K562 (cell line): ENCODE measurements around the gene PIGQ. TPM values are rescaled to one million over a fixed set of nuclear protein-coding genes. Genes with fewer than 3 reads are reported as not detected.

Experiments used
- ARHGAP35 ChIP-seq: fragments of 450-650 bp; IDR thresholded peaks from 2 replicates; pipeline ENCODE4 v1.6.1; 2018; ENCODE audit not compliant: partially characterized antibody
- CBX8 ChIP-seq: fragments of 200-600 bp; sonication (generic); IDR thresholded peaks from 2 replicates; pipeline ENCODE4 v1.6.1; 2012; ENCODE audit warnings: borderline replicate concordance, mixed run types, low read depth, mild to moderate bottlenecking, moderate library complexity, mixed read lengths, low read length, control low read depth, inconsistent platforms; ENCODE audit not compliant: poor library complexity, severe bottlenecking; ENCODE audit errors: extremely low read depth
- CEBPB ChIP-seq: fragments of 450-650 bp; IDR thresholded peaks from 2 replicates; pipeline ENCODE4 v1.6.1; 2016; ENCODE audit warnings: missing genetic modification characterization, missing compliant biosample characterization
- CEBPZ ChIP-seq: fragments of 150-350 bp; IDR thresholded peaks from 2 replicates; pipeline ENCODE4 v1.6.1; 2014; ENCODE audit warnings: low read depth, mild to moderate bottlenecking, low read length, borderline replicate concordance
- FOXJ3 ChIP-seq: sonication (generic); formaldehyde crosslinking; IDR thresholded peaks from 2 replicates; pipeline ENCODE4 v1.4.0; 2020; ENCODE audit warnings: mild to moderate bottlenecking, missing genetic modification reagents
- FOXP1 ChIP-seq: sonication (generic); formaldehyde crosslinking; IDR thresholded peaks from 2 replicates; pipeline ENCODE4 v1.8.0; 2022; ENCODE audit warnings: mild to moderate bottlenecking, missing genetic modification reagents
- GABPB1 ChIP-seq: sonication (generic); formaldehyde crosslinking; IDR thresholded peaks from 2 replicates; pipeline ENCODE4 v1.8.0; 2022; ENCODE audit warnings: mild to moderate bottlenecking, missing genetic modification reagents
- JUND ChIP-seq, 2 experiments: IDR thresholded peaks; 2 replicates in 1 of 2; 3 replicates in 1 of 2; pipeline ENCODE4 v1.6.1; 2011; ENCODE audit warnings: borderline replicate concordance in 2 of 2, low read depth in 2 of 2, low read length in 2 of 2, improper control_type of control experiment in 1 of 2, missing biosample characterization in 1 of 2, missing genetic modification characterization in 1 of 2, missing genetic modification reagents in 1 of 2
- NR2C2 ChIP-seq, 2 experiments: fragments of 200-800 bp in 1 of 2; sonication (Bioruptor generic) in 1 of 2; sonication (generic) in 1 of 2; formaldehyde crosslinking in 1 of 2; IDR thresholded peaks; 2 replicates each; pipeline versions ENCODE4 v1.6.1 to v1.8.0; 2016 to 2022; ENCODE audit warnings: mild to moderate bottlenecking in 1 of 2, missing compliant biosample characterization in 1 of 2, missing genetic modification characterization in 1 of 2, missing genetic modification reagents in 1 of 2
- RB1 ChIP-seq: fragments of 450-650 bp; IDR thresholded peaks from 2 replicates; pipeline ENCODE4 v1.6.1; 2017; ENCODE audit warnings: low read depth, mild to moderate bottlenecking
- RNF2 ChIP-seq: sonication (generic); IDR thresholded peaks from 2 replicates; pipeline ENCODE4 v1.6.1; 2016
- SMARCA4 ChIP-seq: fragments of 450-650 bp; IDR thresholded peaks from 2 replicates; pipeline ENCODE4 v1.6.1; 2016
- ZEB2 ChIP-seq: fragments of 450-650 bp; IDR thresholded peaks from 2 replicates; pipeline ENCODE4 v1.6.1; 2016
- ZNF134 ChIP-seq: fragments of 250-450 bp; sonication (Bioruptor Pico); conservative IDR thresholded peaks from 2 replicates; pipeline ENCODE4 v1.4.0; 2020
- ZNF282 ChIP-seq: sonication (generic); formaldehyde crosslinking; IDR thresholded peaks from 2 replicates; pipeline ENCODE4 v1.8.1; 2023; ENCODE audit warnings: missing genetic modification reagents
- polyA plus RNA-seq, 8 experiments: library from polyadenylated mRNA; depleted of rRNA in 4 of 8; stranded (reverse) in 5 of 8; unstranded in 3 of 8; fragments of >200 nt; fragmentation: Nextera tagmentation in 2 of 8; fragmentation: Illumina TruSeq in 1 of 8; extraction: Ambion mirVana in 2 of 8; extraction: Trizol in 1 of 8; gene quantifications; 2 replicates each; pipeline versions ENCODE4 v1.2.1 to v1.2.3, GENCODE V29; 2011 to 2014; ENCODE audit warnings: inconsistent platforms in 1 of 8, missing spikeins in 1 of 8
- total RNA-seq, 7 experiments: library from RNA; depleted of rRNA in 6 of 7; stranded (reverse); fragments of >200 nt in 6 of 7; fragmentation: Illumina TruSeq in 2 of 7; extraction: Trizol in 2 of 7; gene quantifications; 2 replicates each; pipeline versions ENCODE4 v1.2.1 to v1.2.3, GENCODE V29; 2011 to 2021; ENCODE audit warnings: low replicate concordance in 1 of 7
- TF ChIP-seq, protein P1 (sequence below), 2 experiments: fragments of 150-350 bp in 1 of 2; IDR thresholded peaks; 2 replicates each; pipeline ENCODE4 v1.6.1; 2012 to 2016; ENCODE audit warnings: low read depth in 2 of 2, low read length in 2 of 2, mild to moderate bottlenecking in 1 of 2, moderate library complexity in 1 of 2
- TF ChIP-seq, protein P2 (sequence below): fragments of 450-650 bp; IDR thresholded peaks from 2 replicates; pipeline ENCODE4 v1.6.1; 2017; ENCODE audit warnings: antibody characterized with exemption

The PIGQ gene
- total and polyA plus RNA-seq, 9 of the 15 experiments (the other 6 are each of a cell fraction or from before 2014, with no cell fraction given): 0.20 to 49.6 (median 11.7) TPM

- TF ChIP-seq CEBPZ: no peak
- 0 out of 2 replicates have a peak, but pooled peaks have one; percentile 40 for TF ChIP-seq FOXP1 (CRISPR knock-in tag)
- TF ChIP-seq CBX8: no peak
- no peak for TF ChIP-seq ARHGAP35
- no peak for TF ChIP-seq RNF2
- 0 out of 2 replicates have a peak, but pooled peaks have one; percentile 64 for TF ChIP-seq SMARCA4
- peak; percentile 91 for TF ChIP-seq JUND (IDR thresholded peaks at IDR 0.05; ENCODE audit: borderline replicate concordance, low read depth, low read length)
- peak; percentile 64; the same call in 2 of the 3 replicates for TF ChIP-seq JUND (tag; IDR thresholded peaks at IDR 0.05; ENCODE audit: borderline replicate concordance, low read depth, low read length)
- TF ChIP-seq, protein P1, sequence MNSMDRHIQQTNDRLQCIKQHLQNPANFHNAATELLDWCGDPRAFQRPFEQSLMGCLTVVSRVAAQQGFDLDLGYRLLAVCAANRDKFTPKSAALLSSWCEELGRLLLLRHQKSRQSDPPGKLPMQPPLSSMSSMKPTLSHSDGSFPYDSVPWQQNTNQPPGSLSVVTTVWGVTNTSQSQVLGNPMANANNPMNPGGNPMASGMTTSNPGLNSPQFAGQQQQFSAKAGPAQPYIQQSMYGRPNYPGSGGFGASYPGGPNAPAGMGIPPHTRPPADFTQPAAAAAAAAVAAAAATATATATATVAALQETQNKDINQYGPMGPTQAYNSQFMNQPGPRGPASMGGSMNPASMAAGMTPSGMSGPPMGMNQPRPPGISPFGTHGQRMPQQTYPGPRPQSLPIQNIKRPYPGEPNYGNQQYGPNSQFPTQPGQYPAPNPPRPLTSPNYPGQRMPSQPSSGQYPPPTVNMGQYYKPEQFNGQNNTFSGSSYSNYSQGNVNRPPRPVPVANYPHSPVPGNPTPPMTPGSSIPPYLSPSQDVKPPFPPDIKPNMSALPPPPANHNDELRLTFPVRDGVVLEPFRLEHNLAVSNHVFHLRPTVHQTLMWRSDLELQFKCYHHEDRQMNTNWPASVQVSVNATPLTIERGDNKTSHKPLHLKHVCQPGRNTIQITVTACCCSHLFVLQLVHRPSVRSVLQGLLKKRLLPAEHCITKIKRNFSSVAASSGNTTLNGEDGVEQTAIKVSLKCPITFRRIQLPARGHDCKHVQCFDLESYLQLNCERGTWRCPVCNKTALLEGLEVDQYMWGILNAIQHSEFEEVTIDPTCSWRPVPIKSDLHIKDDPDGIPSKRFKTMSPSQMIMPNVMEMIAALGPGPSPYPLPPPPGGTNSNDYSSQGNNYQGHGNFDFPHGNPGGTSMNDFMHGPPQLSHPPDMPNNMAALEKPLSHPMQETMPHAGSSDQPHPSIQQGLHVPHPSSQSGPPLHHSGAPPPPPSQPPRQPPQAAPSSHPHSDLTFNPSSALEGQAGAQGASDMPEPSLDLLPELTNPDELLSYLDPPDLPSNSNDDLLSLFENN (IDR thresholded peaks at IDR 0.05; ENCODE audit: low read depth in 2 of 2, low read length in 2 of 2): peak in 1 of 2 experiments; percentile 23; a peak in 1 of 4 replicates
- no peak for TF ChIP-seq FOXJ3 (CRISPR knock-in tag)
- TF ChIP-seq ZNF134 (CRISPR knock-in tag): no peak
- no peak for TF ChIP-seq CEBPB
- TF ChIP-seq ZEB2: no peak
- TF ChIP-seq, protein P2, sequence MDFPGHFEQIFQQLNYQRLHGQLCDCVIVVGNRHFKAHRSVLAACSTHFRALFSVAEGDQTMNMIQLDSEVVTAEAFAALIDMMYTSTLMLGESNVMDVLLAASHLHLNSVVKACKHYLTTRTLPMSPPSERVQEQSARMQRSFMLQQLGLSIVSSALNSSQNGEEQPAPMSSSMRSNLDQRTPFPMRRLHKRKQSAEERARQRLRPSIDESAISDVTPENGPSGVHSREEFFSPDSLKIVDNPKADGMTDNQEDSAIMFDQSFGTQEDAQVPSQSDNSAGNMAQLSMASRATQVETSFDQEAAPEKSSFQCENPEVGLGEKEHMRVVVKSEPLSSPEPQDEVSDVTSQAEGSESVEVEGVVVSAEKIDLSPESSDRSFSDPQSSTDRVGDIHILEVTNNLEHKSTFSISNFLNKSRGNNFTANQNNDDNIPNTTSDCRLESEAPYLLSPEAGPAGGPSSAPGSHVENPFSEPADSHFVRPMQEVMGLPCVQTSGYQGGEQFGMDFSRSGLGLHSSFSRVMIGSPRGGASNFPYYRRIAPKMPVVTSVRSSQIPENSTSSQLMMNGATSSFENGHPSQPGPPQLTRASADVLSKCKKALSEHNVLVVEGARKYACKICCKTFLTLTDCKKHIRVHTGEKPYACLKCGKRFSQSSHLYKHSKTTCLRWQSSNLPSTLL: no peak
- TF ChIP-seq RB1: peak; percentile 13; the same call in 1 of the 2 replicates
- peak; percentile 38; the same call in 1 of the 2 replicates for TF ChIP-seq NR2C2 (CRISPR knock-in tag; IDR thresholded peaks at IDR 0.05)
- TF ChIP-seq NR2C2 (tag; IDR thresholded peaks at IDR 0.05): no peak
- 0 out of 2 replicates have a peak, but pooled peaks have one; percentile 81 for TF ChIP-seq ZNF282 (CRISPR knock-in tag)
- TF ChIP-seq GABPB1: peak; percentile 41; the same call in 1 of the 2 replicates
Measured at GRCh38 chr16:528111-529011, 41.4 kb upstream of the PIGQ start (continued).
